GM23248 (cell line): ENCODE results near the gene HOXA13.

ENCODE experiments used
- EZH2 ChIP-seq: fragments of 200-600 bp; sonication (generic); IDR thresholded peaks from 2 replicates; pipeline ENCODE4 v1.6.1; 2018; ENCODE audit warnings: antibody characterized with exemption, mild to moderate bottlenecking; ENCODE audit not compliant: insufficient read depth, poor library complexity, severe bottlenecking
- EZH2phosphoT487 ChIP-seq: fragments of 200-600 bp; sonication (generic); IDR thresholded peaks from 2 replicates; pipeline ENCODE4 v1.6.1; 2018; ENCODE audit warnings: antibody characterized with exemption, moderate library complexity, mild to moderate bottlenecking, low read depth; ENCODE audit not compliant: insufficient read depth

DNA sequence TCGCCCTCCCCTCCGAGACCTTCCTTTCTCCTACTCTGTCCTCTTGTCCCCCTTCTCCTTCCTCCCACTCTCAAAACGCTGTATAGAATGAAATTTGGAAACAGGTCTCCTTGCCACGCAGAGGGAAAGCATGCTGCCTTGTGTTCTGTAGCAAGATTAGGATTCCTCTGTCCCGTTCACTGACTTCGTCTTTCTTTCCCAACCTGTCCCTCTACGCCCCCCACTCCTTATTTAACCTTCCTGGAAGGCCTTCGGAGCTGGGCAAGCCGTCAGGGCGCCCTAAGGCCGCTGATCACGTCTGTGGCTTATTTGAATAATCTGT, 35.9 kb downstream of the HOXA13 start:
- TF ChIP-seq EZH2phosphoT487 (no peak), EZH2 (no peak)
